ENCODE measurements around the gene PILRA.
A peak's percentile ranks its signal among the peaks of the same experiment; 100 is the strongest.

PILRA gene

GRCh38 chr7:100364480-100364879, 8.8 kb upstream of the PILRA start:
- no peak overlapping the region; the same call in 1 of the 2 replicates for H3K27ac ChIP-seq
- TF ChIP-seq, protein P1, sequence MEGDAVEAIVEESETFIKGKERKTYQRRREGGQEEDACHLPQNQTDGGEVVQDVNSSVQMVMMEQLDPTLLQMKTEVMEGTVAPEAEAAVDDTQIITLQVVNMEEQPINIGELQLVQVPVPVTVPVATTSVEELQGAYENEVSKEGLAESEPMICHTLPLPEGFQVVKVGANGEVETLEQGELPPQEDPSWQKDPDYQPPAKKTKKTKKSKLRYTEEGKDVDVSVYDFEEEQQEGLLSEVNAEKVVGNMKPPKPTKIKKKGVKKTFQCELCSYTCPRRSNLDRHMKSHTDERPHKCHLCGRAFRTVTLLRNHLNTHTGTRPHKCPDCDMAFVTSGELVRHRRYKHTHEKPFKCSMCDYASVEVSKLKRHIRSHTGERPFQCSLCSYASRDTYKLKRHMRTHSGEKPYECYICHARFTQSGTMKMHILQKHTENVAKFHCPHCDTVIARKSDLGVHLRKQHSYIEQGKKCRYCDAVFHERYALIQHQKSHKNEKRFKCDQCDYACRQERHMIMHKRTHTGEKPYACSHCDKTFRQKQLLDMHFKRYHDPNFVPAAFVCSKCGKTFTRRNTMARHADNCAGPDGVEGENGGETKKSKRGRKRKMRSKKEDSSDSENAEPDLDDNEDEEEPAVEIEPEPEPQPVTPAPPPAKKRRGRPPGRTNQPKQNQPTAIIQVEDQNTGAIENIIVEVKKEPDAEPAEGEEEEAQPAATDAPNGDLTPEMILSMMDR (IDR thresholded peaks at IDR 0.05): no peak
- no peak for TF ChIP-seq ZFX (IDR thresholded peaks at IDR 0.05; ENCODE audit: borderline replicate concordance)

- H3K27ac ChIP-seq: peak overlapping the region; percentile 3; the same call in 1 of the 2 replicates
Observed at GRCh38 chr7:100365998-100366367, 7.3 kb upstream of the PILRA start.

DNA sequence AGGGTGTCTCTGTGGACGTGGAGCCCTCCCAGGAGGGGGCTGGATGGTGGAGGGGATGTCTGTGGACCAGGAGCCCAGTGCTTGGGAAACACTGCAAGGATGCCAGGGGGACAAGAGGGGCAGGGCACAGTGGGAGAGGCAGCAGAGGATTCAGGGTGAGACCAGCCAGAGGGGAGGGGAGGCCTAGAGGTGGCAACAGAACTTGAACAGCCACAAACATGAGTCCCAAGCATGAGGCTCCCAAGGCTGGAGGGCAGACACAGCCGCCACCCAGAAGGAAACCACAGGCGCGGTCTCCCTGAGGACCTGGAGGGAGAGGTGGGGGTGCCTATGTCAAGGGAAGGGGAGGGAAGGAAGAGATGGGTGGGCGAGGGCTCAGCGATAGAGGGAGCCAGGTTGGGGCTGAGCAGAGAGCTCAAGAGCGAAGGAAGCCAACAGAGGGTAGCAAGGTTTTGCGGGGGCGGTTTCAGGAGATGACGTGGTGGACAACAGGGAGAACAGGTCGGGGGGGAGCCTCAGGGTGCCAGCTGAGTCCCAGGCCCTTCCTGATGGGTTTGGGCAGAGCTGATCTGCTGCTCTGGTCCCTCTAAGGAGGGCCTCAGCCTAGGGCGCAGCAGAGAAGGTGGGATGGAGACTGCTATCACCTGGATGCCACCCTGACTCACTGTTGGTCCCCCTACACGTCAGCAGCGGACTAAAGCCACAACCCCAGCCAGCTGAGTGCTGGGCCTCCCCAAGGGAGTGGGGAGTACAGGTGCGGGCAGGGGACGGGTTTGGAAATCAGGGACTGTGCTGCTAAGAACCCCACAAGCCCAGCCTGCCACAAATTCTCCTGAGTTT, 6.7 kb upstream of the PILRA start:
- no peak for TF ChIP-seq ZFX (IDR thresholded peaks at IDR 0.05; ENCODE audit: borderline replicate concordance)
- TF ChIP-seq, protein P1 (IDR thresholded peaks at IDR 0.05): no peak
- H3K27ac ChIP-seq: no peak overlapping the region

DNA sequence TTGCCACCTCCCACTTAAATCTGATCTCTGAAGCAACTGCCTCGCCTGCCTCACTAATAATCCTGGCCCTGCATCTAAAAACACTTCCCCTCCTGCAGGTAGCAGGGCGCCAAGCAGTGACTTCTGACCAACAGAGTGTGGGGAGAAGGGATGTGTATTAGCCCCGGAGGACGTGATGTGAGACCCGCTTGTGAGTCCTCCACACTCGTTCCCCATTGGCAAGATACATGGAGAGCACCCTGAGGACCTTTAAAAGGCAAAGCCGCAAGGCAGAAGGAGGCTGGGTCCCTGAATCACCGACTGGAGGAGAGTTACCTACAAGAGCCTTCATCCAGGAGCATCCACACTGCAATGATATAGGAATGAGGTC, 6.1 kb upstream of the PILRA start:
- no peak overlapping the region for H3K27ac ChIP-seq
- TF ChIP-seq, protein P1 (IDR thresholded peaks at IDR 0.05): no peak
- TF ChIP-seq ZFX (IDR thresholded peaks at IDR 0.05; ENCODE audit: borderline replicate concordance): no peak

GRCh38 chr7:100367676-100368613, 5.3 kb upstream of the PILRA start:
- H3K27ac ChIP-seq: no peak overlapping the region
- TF ChIP-seq, protein P1 (IDR thresholded peaks at IDR 0.05): no peak
- TF ChIP-seq ZFX (IDR thresholded peaks at IDR 0.05; ENCODE audit: borderline replicate concordance): no peak

- H3K27ac ChIP-seq: peak overlapping the region; percentile 17; the same call in 1 of the 2 replicates
- no peak for TF ChIP-seq ZFX (IDR thresholded peaks at IDR 0.05; ENCODE audit: borderline replicate concordance)
- TF ChIP-seq, protein P1 (IDR thresholded peaks at IDR 0.05): no peak
Observed at GRCh38 chr7:100369105-100369504, 4.2 kb upstream of the PILRA start.

DNA sequence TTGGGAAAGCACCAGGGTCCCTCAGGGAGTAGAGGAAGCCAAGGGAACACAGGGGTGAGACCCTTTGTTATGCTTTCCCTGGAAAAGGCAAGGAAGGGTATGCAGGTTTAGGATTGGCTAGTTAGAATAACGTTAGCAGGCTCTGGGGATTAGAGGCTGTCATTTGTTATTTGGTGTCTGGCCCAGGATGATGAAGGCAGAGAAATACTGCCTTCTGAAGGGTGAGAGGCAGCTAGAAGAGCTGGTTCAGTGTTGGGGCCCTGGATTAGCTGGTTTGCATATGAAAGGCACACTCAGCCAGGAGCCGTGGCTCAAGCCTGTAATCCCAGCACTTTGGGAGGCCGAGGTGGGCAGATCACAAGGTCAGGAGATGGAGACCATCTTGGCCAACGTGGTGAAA, 3.0 kb upstream of the PILRA start:
- TF ChIP-seq, protein P1 (IDR thresholded peaks at IDR 0.05): no peak
- TF ChIP-seq ZFX (IDR thresholded peaks at IDR 0.05; ENCODE audit: borderline replicate concordance): no peak
- no peak overlapping the region for H3K27ac ChIP-seq

Measured in 22Rv1 (cell line).